ENCODE results near the gene PUS7L. TPM values are rescaled to one million over a fixed set of nuclear protein-coding genes. Genes with fewer than 3 reads are reported as not detected.
"Not testable (repeated sequence)": the region's sequence is repeated elsewhere in the genome, so short reads cannot be mapped to it uniquely, and the experiment has no call there.

PUS7L gene
- total RNA-seq, 2 experiments from 2014 or later, result 16.8 to 19.8 TPM

DNA sequence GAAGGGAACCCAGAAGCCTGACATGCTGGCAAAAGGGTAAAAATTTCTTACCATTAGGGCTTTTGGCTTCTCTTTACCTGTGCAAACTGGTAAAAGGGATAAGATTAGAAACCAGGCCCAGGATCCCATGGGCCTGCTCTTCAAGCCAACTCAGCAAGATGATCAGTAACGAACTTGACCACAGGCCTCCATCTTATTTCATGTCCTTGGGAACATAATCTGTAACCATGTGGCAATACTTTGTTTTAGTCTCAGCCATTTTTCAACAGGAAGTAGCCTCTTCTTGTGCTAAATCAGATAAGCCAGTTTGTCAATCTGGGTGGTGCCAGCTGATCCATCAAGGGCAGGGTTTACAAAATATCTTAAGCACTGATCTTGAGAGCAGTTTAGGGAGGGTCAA lies 57.4 kb downstream of the PUS7L start:
- peaks cover 11% of the 10 kb centered on the region for H3K27me3 Mint-ChIP-seq (ENCODE audit: low read depth)
- POLR2A ChIA-PET; H3K27ac Mint-ChIP-seq; H3K9me3 Mint-ChIP-seq (ENCODE audit: insufficient read depth); DNase-seq; ATAC-seq; H3K36me3 Mint-ChIP-seq (ENCODE audit: low read depth); H3K4me1 Mint-ChIP-seq (ENCODE audit: low read depth); CTCF ChIA-PET; H3K4me3 Mint-ChIP-seq: not testable (repeated sequence)

DNA sequence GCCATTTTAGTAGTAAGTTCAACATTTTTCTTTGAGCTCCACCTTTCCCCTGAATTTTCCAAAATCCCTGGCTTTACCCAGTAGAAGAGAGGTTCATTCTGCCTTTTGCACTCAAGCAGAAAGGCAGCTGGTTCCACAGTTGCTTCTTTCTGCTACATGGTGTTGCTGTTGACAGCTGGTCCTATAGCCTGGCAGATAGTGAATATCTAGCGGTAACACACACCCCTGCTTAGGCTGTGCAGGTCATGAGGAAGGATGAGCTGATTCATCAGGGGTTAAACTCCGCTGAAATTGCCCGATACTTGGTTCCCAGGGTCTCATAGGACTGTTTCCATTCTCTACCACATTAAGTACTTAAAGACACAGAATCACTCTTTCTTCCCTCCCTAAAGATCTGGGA lies 62.4 kb downstream of the PUS7L start:
- H3K4me3 Mint-ChIP-seq, result no peak overlapping the region
- H3K9me3 Mint-ChIP-seq (ENCODE audit: insufficient read depth), result no peaks in the 10 kb centered on the region
- ChIA-PET CTCF (no interaction called here), POLR2A (no interaction called here)
- DNase-seq, result no peak
- peaks cover 2% of the 10 kb centered on the region for H3K4me1 Mint-ChIP-seq (ENCODE audit: low read depth)
- H3K27ac Mint-ChIP-seq, result no peak overlapping the region
- peaks cover 11% of the 10 kb centered on the region for H3K27me3 Mint-ChIP-seq (ENCODE audit: low read depth)
- no peak for ATAC-seq
- H3K36me3 Mint-ChIP-seq (ENCODE audit: low read depth), result no peaks in the 10 kb centered on the region

DNA sequence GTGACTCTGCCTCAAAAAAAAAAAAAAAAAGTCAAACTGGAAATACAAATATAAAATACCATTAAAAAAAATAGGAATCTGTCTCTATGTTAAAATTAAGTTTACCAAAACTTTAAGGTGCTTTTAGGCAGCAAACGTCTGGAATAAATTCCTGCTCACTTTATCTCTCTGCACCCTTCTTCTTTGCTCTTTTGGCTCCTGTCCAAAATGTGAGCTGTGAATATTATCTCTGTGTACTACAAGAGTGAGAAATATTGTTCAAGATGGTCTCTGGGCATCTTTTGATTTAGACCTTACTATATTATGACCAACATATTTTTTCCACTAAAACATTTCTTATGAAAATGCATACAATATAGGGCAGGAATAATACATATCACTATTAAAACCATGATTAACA lies 63.7 kb downstream of the PUS7L start:
- Mint-ChIP-seq H3K4me1 (ENCODE audit: low read depth) (no peaks in the 10 kb centered on the region), H3K36me3 (ENCODE audit: low read depth) (no peaks in the 10 kb centered on the region), H3K27me3 (ENCODE audit: low read depth) (peaks cover 11% of the 10 kb centered on the region), H3K4me3 (no peak overlapping the region), H3K9me3 (ENCODE audit: insufficient read depth) (no peaks in the 10 kb centered on the region), H3K27ac (no peak overlapping the region)
- CTCF ChIA-PET, result no interaction called here
- ATAC-seq, result no peak
- no peak for DNase-seq
- POLR2A ChIA-PET, result no interaction called here

DNA sequence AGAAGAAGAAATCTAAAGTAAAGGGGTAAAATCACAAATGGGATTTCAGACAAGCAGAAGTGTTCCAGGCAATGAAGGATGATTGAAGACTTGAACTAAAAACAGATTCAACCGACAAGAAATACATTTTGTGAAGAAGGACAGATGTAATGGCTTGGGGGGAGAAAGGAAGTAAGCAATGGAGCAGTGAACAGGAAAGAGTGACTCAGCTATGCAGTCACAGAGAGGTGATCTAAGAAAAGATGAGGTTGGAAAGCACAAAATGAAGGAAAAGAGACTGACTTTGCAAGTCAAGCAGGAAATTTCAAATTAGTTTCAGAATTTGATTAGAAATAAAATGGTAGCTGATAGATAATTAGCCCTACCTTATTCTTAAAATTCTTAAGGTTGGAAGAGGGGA lies 66.5 kb downstream of the PUS7L start:
- no peaks in the 10 kb centered on the region for H3K4me1 Mint-ChIP-seq (ENCODE audit: low read depth)
- no peak overlapping the region for H3K4me3 Mint-ChIP-seq
- H3K9me3 Mint-ChIP-seq (ENCODE audit: insufficient read depth), result no peaks in the 10 kb centered on the region
- POLR2A ChIA-PET, result no interaction called here
- H3K36me3 Mint-ChIP-seq (ENCODE audit: low read depth), result no peaks in the 10 kb centered on the region
- no peak overlapping the region for H3K27ac Mint-ChIP-seq
- DNase-seq (no peak), ATAC-seq (no peak)
- CTCF ChIA-PET, result no interaction called here
- H3K27me3 Mint-ChIP-seq (ENCODE audit: low read depth), result peaks cover 9% of the 10 kb centered on the region

DNA sequence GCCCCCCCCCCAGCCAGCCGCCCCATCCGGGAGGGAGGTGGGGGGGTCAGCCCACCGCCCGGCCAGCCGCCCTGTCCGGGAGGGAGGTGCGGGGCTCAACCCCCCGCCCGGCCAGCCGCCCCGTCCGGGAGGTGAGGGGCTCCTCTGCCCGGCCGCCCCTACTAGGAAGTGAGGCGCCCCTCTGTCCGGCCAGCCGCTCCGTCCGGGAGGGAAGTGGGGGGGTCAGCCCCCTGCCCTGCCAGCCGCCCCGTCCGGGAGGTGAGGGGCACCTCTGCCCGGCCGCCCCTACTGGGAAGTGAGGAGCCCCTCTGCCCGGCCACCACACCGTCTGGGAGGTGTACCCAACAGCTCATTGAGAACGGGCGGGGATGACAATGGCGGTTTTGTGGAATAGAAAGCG lies 73.1 kb downstream of the PUS7L start:
- ATAC-seq; CTCF ChIA-PET; H3K36me3 Mint-ChIP-seq (ENCODE audit: low read depth); H3K27ac Mint-ChIP-seq; H3K4me1 Mint-ChIP-seq (ENCODE audit: low read depth); H3K27me3 Mint-ChIP-seq (ENCODE audit: low read depth); H3K9me3 Mint-ChIP-seq (ENCODE audit: insufficient read depth); H3K4me3 Mint-ChIP-seq; POLR2A ChIA-PET; DNase-seq: not testable (repeated sequence)

DNA sequence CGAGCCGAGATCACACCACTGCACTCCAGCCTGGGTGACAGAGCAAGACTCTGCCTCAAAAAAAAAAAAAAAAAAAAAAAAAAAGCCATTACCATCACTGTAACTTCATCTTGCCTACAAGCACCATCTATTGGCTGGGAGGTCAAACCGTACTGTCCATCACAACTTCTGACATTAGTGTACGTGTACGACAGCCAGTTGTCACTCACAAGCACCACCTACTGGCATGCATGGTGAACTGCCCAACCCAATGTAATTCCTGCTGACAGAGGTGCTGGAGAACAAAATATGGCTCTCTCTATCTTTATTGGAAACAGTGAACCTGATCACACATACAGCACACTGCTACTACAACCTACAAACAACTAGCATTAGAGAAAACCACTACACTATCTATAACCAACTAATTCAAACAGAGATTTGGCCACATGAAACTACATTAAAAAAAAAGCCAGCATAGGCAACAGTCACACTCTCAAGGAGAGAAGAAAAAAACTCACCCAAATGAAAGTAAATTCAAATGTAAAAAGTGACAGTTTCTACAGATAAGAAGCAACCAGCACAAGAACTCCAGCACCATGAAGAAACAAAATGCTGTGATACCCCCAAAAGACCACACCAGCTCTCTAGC lies 82.3 kb downstream of the PUS7L start:
- CTCF ChIA-PET, result no interaction called here
- peak; percentile 53 for ATAC-seq
- Mint-ChIP-seq H3K36me3 (ENCODE audit: low read depth) (no peaks in the 10 kb centered on the region), H3K9me3 (ENCODE audit: insufficient read depth) (no peaks in the 10 kb centered on the region), H3K27me3 (ENCODE audit: low read depth) (peaks cover 8% of the 10 kb centered on the region), H3K4me1 (ENCODE audit: low read depth) (no peaks in the 10 kb centered on the region), H3K27ac (no peak overlapping the region), H3K4me3 (no peak overlapping the region)
- POLR2A ChIA-PET, result no interaction called here
- DNase-seq, result peak; percentile 26

DNA sequence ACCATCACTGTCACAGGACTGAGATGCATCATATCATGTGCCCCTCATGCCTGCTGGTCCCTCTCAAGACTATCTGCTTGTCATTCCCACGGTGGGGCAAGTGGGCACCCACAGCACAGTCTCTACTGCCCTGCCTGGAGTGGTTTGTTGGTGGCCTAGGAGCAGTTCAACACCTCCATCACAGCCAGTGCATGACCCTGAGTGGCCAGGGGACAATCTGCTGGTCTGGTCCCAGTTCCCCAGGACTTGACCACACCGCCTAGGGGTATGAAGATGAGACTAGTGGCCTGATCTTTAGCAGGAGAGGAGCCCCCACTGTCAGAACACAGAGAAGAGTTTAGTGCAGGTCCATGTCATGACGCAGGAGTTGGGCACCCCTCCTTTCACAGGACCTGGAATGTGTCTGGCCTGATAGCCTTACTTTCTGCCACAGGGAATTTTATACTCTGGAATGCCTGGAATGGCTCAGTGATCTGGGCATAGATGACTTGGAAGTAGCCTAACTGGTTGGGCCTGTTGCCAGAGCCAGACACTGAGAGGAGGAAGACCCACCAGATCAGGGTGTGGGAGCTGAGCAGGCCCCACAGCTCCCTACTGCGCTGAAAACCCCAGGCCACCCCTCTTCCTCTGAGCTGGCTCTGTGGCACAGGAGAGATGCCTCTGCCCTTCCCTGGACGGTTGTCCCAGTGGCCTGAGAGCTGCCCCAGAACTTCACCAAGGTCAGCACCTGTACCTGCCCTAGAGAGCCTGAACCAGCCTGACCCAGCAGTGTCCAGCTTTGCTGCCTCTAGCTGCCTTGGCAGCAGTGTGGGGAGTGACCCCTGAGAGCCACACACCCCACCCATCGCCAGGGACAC lies 83.3 kb downstream of the PUS7L start:
- Mint-ChIP-seq H3K4me3 (no peak overlapping the region), H3K27ac (no peak overlapping the region), H3K27me3 (ENCODE audit: low read depth) (peaks cover 10% of the 10 kb centered on the region), H3K4me1 (ENCODE audit: low read depth) (no peaks in the 10 kb centered on the region), H3K9me3 (ENCODE audit: insufficient read depth) (no peaks in the 10 kb centered on the region), H3K36me3 (ENCODE audit: low read depth) (no peaks in the 10 kb centered on the region)
- no peak for DNase-seq
- CTCF ChIA-PET, result no interaction called here
- no peak for ATAC-seq
- POLR2A ChIA-PET, result no interaction called here

DNA sequence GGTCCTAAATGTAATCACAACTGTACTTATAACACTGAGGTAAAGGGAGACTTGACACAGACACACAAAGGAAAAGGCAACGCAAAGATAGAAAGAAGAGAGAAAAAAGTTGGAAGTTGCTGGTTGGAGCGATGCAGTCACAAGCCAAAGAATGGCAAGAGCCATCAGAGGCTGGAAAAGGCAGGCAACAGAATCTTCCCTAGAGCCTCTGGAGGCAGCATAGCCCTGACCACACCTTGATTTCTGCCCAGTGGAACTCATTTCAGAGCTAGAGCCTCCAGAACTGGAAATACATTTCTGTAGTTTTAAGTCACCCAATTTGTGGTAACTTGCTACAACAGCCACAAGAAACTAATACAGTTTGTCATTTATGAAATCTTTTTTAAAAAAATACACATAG lies 89.2 kb downstream of the PUS7L start:
- no peaks in the 10 kb centered on the region for H3K4me1 Mint-ChIP-seq (ENCODE audit: low read depth)
- H3K9me3 Mint-ChIP-seq (ENCODE audit: insufficient read depth), result no peaks in the 10 kb centered on the region
- no peak overlapping the region for H3K4me3 Mint-ChIP-seq
- POLR2A ChIA-PET, result no interaction called here
- peaks cover 2% of the 10 kb centered on the region for H3K27me3 Mint-ChIP-seq (ENCODE audit: low read depth)
- CTCF ChIA-PET, result no interaction called here
- no peaks in the 10 kb centered on the region for H3K36me3 Mint-ChIP-seq (ENCODE audit: low read depth)
- no peak overlapping the region for H3K27ac Mint-ChIP-seq
- no peak for ATAC-seq
- DNase-seq, result no peak

Other genes starting within 250 kb of the PUS7L start
- not detected for gene ADAMTS20, start 206.6 kb downstream of the PUS7L start, total RNA-seq
- 10 to 100 TPM; 32.9 to 37.7 TPM for gene IRAK4, start 161 bp upstream of the PUS7L start, total RNA-seq
- gene TWF1, start 47.5 kb upstream of the PUS7L start, total RNA-seq, result 10 to 100 TPM; 24.1 to 25.9 TPM
- under 1 TPM; 0.24 to 0.86 TPM for gene TMEM117, start 77.3 kb upstream of the PUS7L start, total RNA-seq

All from activated CD8-positive, alpha-beta T cell treated with anti-CD3 and anti-CD28 coated beads, Interleukin-2, amount 10 ng/mL, durations not matched to agents 7 days and 5 days (primary cell).